Spleen (tissue), 11 donors: ENCODE data around the gene RSAD1. TPM values are rescaled to one million over a fixed set of nuclear protein-coding genes. Genes with fewer than 3 reads are reported as not detected.

Source experiments
- DNase-seq: peaks from one replicate; pipeline ENCODE4 v3.0.0-alpha.2; 2020
- H3K27ac ChIP-seq, 8 donors: fragments of 200-600 bp; sonication (generic) in 7 of 8; 1 replicate in 4 of 8; 2 replicates in 4 of 8; pipeline versions ENCODE4 v1.5.0 to v1.8.0; 2016 to 2021; ENCODE audit warnings: inconsistent platforms in 4 of 8, mild to moderate bottlenecking in 4 of 8, moderate library complexity in 1 of 8
- H3K27me3 ChIP-seq, 7 donors: fragments of 200-600 bp; sonication (generic) in 6 of 7; replicated peaks in 1 of 7; 1 replicate in 4 of 7; 2 replicates in 3 of 7; pipeline versions ENCODE4 v1.5.0 to v1.8.0; 2016 to 2021; ENCODE audit warnings: inconsistent platforms in 3 of 7, mild to moderate bottlenecking in 1 of 7
- H3K36me3 ChIP-seq, 6 donors: fragments of 200-600 bp; sonication (generic) in 5 of 6; 1 replicate in 4 of 6; 2 replicates in 2 of 6; pipeline versions ENCODE4 v1.5.0 to v1.8.0; 2016 to 2021; ENCODE audit warnings: inconsistent platforms in 2 of 6
- H3K4me1 ChIP-seq, 6 donors: fragments of 200-600 bp; sonication (generic) in 5 of 6; 1 replicate in 3 of 6; 2 replicates in 3 of 6; pipeline versions ENCODE4 v1.5.0 to v1.8.0; 2016 to 2021; ENCODE audit warnings: inconsistent platforms in 3 of 6
- H3K4me3 ChIP-seq, 8 donors: fragments of 200-600 bp; sonication (generic) in 7 of 8; 1 replicate in 4 of 8; 2 replicates in 4 of 8; pipeline versions ENCODE4 v1.5.0 to v1.8.0; 2016 to 2021; ENCODE audit warnings: inconsistent platforms in 4 of 8, mild to moderate bottlenecking in 4 of 8, moderate library complexity in 2 of 8
- H3K9me3 ChIP-seq, 8 donors: fragments of 200-600 bp; sonication (generic) in 7 of 8; 1 replicate in 4 of 8; 2 replicates in 4 of 8; pipeline versions ENCODE4 v1.5.0 to v1.8.0; 2016 to 2021; ENCODE audit warnings: inconsistent platforms in 4 of 8
- CTCF ChIP-seq, 11 experiments: fragments of 200-600 bp in 7 of 11; fragments of 450-650 bp in 4 of 11; sonication (generic) in 4 of 11; IDR thresholded peaks in 8 of 11; conservative IDR thresholded peaks in 3 of 11; 1 replicate in 7 of 11; 2 replicates in 4 of 11; pipeline versions ENCODE4 v1.4.0 to v1.8.0; 2016 to 2021; ENCODE audit warnings: antibody characterized with exemption in 11 of 11, inconsistent platforms in 4 of 11, mild to moderate bottlenecking in 1 of 11
- POLR2A ChIP-seq, 3 donors: fragments of 450-650 bp; IDR thresholded peaks; one replicate each; pipeline ENCODE4 v1.5.1; 2017; ENCODE audit warnings: antibody characterized with exemption in 3 of 3, mild to moderate bottlenecking in 1 of 3
- POLR2AphosphoS5 ChIP-seq, 3 donors: sonication (generic); formaldehyde crosslinking; IDR thresholded peaks; one replicate each; pipeline ENCODE4 v1.5.1; 2017; ENCODE audit warnings: antibody characterized with exemption in 3 of 3
- WGBS, 5 donors: extraction: QIAGEN DNeasy Blood & Tissue Kit in 3 of 5; methylation state at CpG; one replicate each; pipeline versions ENCODE4 v1.1.5 to v1.1.7; 2013 to 2018; 5-methylcytosine and 5-hydroxymethylcytosine counted together
- intact Hi-C: fragments of 100-400 bp; cut with DNase I; formaldehyde crosslinking; loops from one replicate; pipeline ENCODE4 v1.15.0; 2023; ENCODE audit warnings: low total_unique reads
- polyA plus RNA-seq, 3 donors: library from polyadenylated mRNA; stranded (reverse); fragments of 200-250 nt; gene quantifications; one replicate each; pipeline ENCODE4 v1.2.1, GENCODE V29; 2013
- total RNA-seq, 7 donors: library from RNA; depleted of rRNA in 3 of 7; stranded (reverse); fragments of >200 nt in 3 of 7; fragmentation: NEBNext Ultra II Directional in 4 of 7; extraction: Animal tissue kit (Norgen Biotek cat#: 25700) in 4 of 7; gene quantifications; one replicate each; pipeline versions ENCODE4 v1.1.0 to v1.2.1, GENCODE V29; 2016 to 2021
- donor health status: healthy with polysubstance abuse.
- donor health status: DM: no; HTN: no; CAD: no; lungs with moderate emphysema.
- donor health status: DM: no; HTN: no; CAD: no.
- donor health status: Bipolar disorder and iron deficiency.
- donor health status: healthy.
- donor health status: DM: no; HTN: no; CAD: no.
- donor health status: DM: yes; HTN: yes; CAD: no.

The RSAD1 gene
- total and polyA plus RNA-seq, 10 donors: 24.1 to 56.2 (median 38.8) TPM

- TF ChIP-seq CTCF (IDR thresholded peaks at IDR 0.05 in 8 of 11, conservative IDR thresholded peaks at IDR 0.05 in 3 of 11) (no peak), POLR2A (IDR thresholded peaks at IDR 0.05) (no peak), POLR2AphosphoS5 (IDR thresholded peaks at IDR 0.05) (no peak)
- H3K36me3 ChIP-seq: no peaks in the 10 kb centered on the region
- intact Hi-C loops: no loop called here
- H3K9me3 ChIP-seq: no peaks in the 10 kb centered on the region
- no peaks in the 10 kb centered on the region for H3K27me3 ChIP-seq
- WGBS, 5 donors: 79 to 85% (median 84%) methylated on average over 4 of the region's 4 CpGs
- H3K4me1 ChIP-seq: no peaks in the 10 kb centered on the region
- no peak overlapping the region for H3K4me3 ChIP-seq
- no peak for DNase-seq
- H3K27ac ChIP-seq: no peak overlapping the region
Measured at GRCh38 chr17:50517011-50517410, 38.4 kb downstream of the RSAD1 start.

GRCh38 chr17:50517504-50518383 lies 39.1 kb downstream of the RSAD1 start:
- 78 to 86% (median 84%) methylated on average over 8 of the region's 8 CpGs for WGBS, 5 donors
- no peaks in the 10 kb centered on the region for H3K9me3 ChIP-seq
- H3K27ac ChIP-seq: no peak overlapping the region
- H3K4me3 ChIP-seq: no peak overlapping the region
- H3K27me3 ChIP-seq: no peaks in the 10 kb centered on the region
- H3K36me3 ChIP-seq: no peaks in the 10 kb centered on the region
- TF ChIP-seq POLR2A (IDR thresholded peaks at IDR 0.05) (no peak), CTCF (IDR thresholded peaks at IDR 0.05 in 8 of 11, conservative IDR thresholded peaks at IDR 0.05 in 3 of 11) (no peak), POLR2AphosphoS5 (IDR thresholded peaks at IDR 0.05) (no peak)
- no peaks in the 10 kb centered on the region for H3K4me1 ChIP-seq
- no peak for DNase-seq
- intact Hi-C loops: no loop called here

GRCh38 chr17:50518384-50519023 lies 39.8 kb downstream of the RSAD1 start:
- Histone ChIP-seq H3K4me1 (no peaks in the 10 kb centered on the region), H3K9me3 (no peaks in the 10 kb centered on the region), H3K4me3 (no peak overlapping the region), H3K27me3 (no peaks in the 10 kb centered on the region), H3K36me3 (no peaks in the 10 kb centered on the region), H3K27ac (no peak overlapping the region)
- TF ChIP-seq CTCF (IDR thresholded peaks at IDR 0.05 in 8 of 11, conservative IDR thresholded peaks at IDR 0.05 in 3 of 11) (no peak), POLR2AphosphoS5 (IDR thresholded peaks at IDR 0.05) (no peak)
- DNase-seq: no peak
- 80 to 92% (median 85%) methylated on average over 11 to 13 of the region's 13 CpGs for WGBS, 5 donors
- intact Hi-C loops: no loop called here

GRCh38 chr17:50519141-50519834 lies 40.6 kb downstream of the RSAD1 start:
- Histone ChIP-seq H3K9me3 (no peaks in the 10 kb centered on the region), H3K27ac (no peak overlapping the region), H3K4me1 (no peaks in the 10 kb centered on the region), H3K36me3 (no peaks in the 10 kb centered on the region), H3K27me3 (no peaks in the 10 kb centered on the region), H3K4me3 (no peak overlapping the region)
- DNase-seq: no peak
- intact Hi-C loops: no loop called here
- WGBS, 5 donors: 79 to 87% (median 81%) methylated on average over 8 of the region's 8 CpGs
- TF ChIP-seq POLR2A (IDR thresholded peaks at IDR 0.05) (no peak), CTCF (IDR thresholded peaks at IDR 0.05 in 8 of 11, conservative IDR thresholded peaks at IDR 0.05 in 3 of 11) (no peak), POLR2AphosphoS5 (IDR thresholded peaks at IDR 0.05) (no peak)
